NCI-H1436 treated with DMSO at 0.1 percent for 48 hours (cell line): Measurements from ENCODE around the gene SPNS1.

Experiments used
- DNase-seq: peaks from one replicate; lab custom pipeline; 2025; lab: John Stamatoyannopoulos, UW

Gene SPNS1

GRCh38 chr16:29028457-29029167 is 54.0 kb downstream of the SPNS1 start:
- no peak for DNase-seq

DNA sequence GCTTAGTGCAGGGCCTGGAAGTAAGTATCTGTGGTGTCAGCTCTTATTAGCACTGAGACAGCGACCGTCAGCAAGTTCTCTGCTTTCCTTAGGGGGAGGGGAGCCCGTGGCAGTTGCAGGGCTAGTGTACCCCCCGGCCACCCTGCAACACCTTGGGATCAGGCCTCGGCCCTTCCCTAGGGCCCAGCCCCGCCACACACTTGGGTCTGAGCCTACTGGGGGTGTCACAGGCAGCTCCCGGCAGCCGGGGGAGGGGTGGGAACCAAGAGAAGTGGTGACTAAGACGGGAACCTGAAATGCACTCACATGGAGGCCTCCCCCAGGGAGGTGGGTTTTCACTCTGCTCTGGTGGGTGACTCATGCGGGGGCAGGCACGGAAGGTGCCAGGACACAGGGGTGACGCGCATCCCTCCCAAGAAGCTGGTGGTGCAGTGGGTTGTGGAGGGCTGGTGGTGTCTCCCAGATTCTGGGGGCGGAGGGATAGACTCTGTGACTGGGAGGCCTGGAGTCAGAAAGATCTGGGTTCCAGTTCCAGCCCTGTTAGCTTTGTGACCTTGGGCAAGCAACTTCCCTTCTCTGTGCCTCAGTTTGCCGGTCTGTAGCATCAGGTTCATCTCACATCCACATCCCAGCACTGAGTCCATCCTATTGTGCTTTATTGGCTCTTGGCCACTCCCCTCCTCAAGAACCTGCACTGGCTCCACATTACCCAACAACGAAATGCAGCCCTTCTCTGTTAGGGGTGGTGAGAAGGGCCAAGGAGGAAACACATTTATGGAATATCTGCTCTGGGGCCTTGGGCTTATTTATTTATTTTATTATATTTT is 54.8 kb downstream of the SPNS1 start:
- DNase-seq = no peak

GRCh38 chr16:29030086-29030840 is 55.7 kb downstream of the SPNS1 start:
- DNase-seq = no peak
